ENCODE data around the gene TMEM147.

DNA sequence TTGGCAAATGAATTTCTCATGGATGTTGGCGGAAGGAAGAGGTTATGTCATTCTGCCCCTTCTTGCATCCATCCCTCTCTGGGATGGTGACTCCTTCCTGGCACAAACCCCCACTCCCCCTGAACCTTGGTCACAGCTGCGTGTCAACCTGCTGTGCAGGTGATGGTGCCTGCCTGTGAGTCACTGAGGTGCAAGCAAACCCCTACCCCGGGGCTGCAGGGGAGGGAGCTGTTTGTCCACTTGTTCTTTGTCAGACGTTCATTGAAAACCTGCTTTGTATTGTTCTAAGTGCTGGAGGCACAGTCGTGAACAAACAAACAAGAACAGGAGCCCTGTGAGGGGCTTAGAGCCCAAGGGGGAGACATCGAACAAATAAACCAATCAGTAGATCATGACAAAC lies 14.1 kb upstream of the TMEM147 start:
- TF ChIP-seq, protein P1, sequence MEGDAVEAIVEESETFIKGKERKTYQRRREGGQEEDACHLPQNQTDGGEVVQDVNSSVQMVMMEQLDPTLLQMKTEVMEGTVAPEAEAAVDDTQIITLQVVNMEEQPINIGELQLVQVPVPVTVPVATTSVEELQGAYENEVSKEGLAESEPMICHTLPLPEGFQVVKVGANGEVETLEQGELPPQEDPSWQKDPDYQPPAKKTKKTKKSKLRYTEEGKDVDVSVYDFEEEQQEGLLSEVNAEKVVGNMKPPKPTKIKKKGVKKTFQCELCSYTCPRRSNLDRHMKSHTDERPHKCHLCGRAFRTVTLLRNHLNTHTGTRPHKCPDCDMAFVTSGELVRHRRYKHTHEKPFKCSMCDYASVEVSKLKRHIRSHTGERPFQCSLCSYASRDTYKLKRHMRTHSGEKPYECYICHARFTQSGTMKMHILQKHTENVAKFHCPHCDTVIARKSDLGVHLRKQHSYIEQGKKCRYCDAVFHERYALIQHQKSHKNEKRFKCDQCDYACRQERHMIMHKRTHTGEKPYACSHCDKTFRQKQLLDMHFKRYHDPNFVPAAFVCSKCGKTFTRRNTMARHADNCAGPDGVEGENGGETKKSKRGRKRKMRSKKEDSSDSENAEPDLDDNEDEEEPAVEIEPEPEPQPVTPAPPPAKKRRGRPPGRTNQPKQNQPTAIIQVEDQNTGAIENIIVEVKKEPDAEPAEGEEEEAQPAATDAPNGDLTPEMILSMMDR (IDR thresholded peaks at IDR 0.05), result no peak
- no peak for TF ChIP-seq POLR2A (IDR thresholded peaks at IDR 0.05)

All from testis (tissue), 2 donors.